ENCODE data around the gene NXN.

- no peak for TF ChIP-seq EZH2phosphoT487 (IDR thresholded peaks at IDR 0.05; ENCODE audit: insufficient read depth, low read depth)
- no peak for TF ChIP-seq EZH2 (IDR thresholded peaks at IDR 0.05; ENCODE audit: insufficient read depth, poor library complexity, severe bottlenecking)
Observed at GRCh38 chr17:1002412-1002753, 22.8 kb upstream of the NXN start.

All from GM23248 (cell line).